Measurements from ENCODE around the gene MAP3K20. TPM values are rescaled to one million over a fixed set of nuclear protein-coding genes. Genes with fewer than 3 reads are reported as not detected.
"Not testable (repeated sequence)": the region's sequence is repeated elsewhere in the genome, so short reads cannot be mapped to it uniquely, and the experiment has no call there.

Gene MAP3K20
- total RNA-seq, 1 donor from 2014 or later = 23.5 TPM

GRCh38 chr2:173278794-173279526 is 203.3 kb downstream of the MAP3K20 start:
- TF ChIP-seq CTCF (conservative IDR thresholded peaks at IDR 0.05) = no peak
- no peak overlapping the region for H3K4me3 Mint-ChIP-seq
- no peaks in the 10 kb centered on the region for H3K4me1 Mint-ChIP-seq (ENCODE audit: unreplicated experiment)

GRCh38 chr2:173279527-173279868 is 203.9 kb downstream of the MAP3K20 start:
- H3K27ac Mint-ChIP-seq = no peak overlapping the region
- no peak for DNase-seq (ENCODE audit: extremely low spot score, unreplicated experiment)
- H3K4me1 Mint-ChIP-seq (ENCODE audit: unreplicated experiment) = no peaks in the 10 kb centered on the region
- no peak overlapping the region for H3K4me3 Mint-ChIP-seq
- TF ChIP-seq CTCF (conservative IDR thresholded peaks at IDR 0.05) = no peak
- H3K27me3 Mint-ChIP-seq = peaks cover 2% of the 10 kb centered on the region
- H3K36me3 Mint-ChIP-seq = no peaks in the 10 kb centered on the region
- H3K9me3 Mint-ChIP-seq = no peaks in the 10 kb centered on the region

More at GRCh38 chr2:173278794-173279526, 203.3 kb downstream of the MAP3K20 start:
- H3K27me3 Mint-ChIP-seq = peaks cover 2% of the 10 kb centered on the region
- no peak overlapping the region for H3K27ac Mint-ChIP-seq
- H3K36me3 Mint-ChIP-seq = no peaks in the 10 kb centered on the region
- H3K9me3 Mint-ChIP-seq = no peaks in the 10 kb centered on the region
- DNase-seq (ENCODE audit: extremely low spot score, unreplicated experiment) = no peak

GRCh38 chr2:173280853-173281252 is 205.2 kb downstream of the MAP3K20 start:
- no peak for TF ChIP-seq CTCF (conservative IDR thresholded peaks at IDR 0.05)
- no peak for DNase-seq (ENCODE audit: extremely low spot score, unreplicated experiment)
- Mint-ChIP-seq H3K4me1 (ENCODE audit: unreplicated experiment) (no peaks in the 10 kb centered on the region), H3K4me3 (no peak overlapping the region), H3K27ac (no peak overlapping the region), H3K9me3 (no peaks in the 10 kb centered on the region), H3K36me3 (no peaks in the 10 kb centered on the region), H3K27me3 (peaks cover 2% of the 10 kb centered on the region)

GRCh38 chr2:173281898-173282297 is 206.3 kb downstream of the MAP3K20 start:
- not testable (repeated sequence) for H3K27ac Mint-ChIP-seq; DNase-seq (ENCODE audit: extremely low spot score, unreplicated experiment); H3K4me3 Mint-ChIP-seq; H3K4me1 Mint-ChIP-seq (ENCODE audit: unreplicated experiment); H3K36me3 Mint-ChIP-seq; H3K27me3 Mint-ChIP-seq; H3K9me3 Mint-ChIP-seq

GRCh38 chr2:173282795-173283545 is 207.3 kb downstream of the MAP3K20 start:
- peaks cover 2% of the 10 kb centered on the region for H3K27me3 Mint-ChIP-seq
- no peak for DNase-seq (ENCODE audit: extremely low spot score, unreplicated experiment)
- no peak overlapping the region for H3K27ac Mint-ChIP-seq
- no peak overlapping the region for H3K4me3 Mint-ChIP-seq
- H3K36me3 Mint-ChIP-seq = no peaks in the 10 kb centered on the region
- no peaks in the 10 kb centered on the region for H3K4me1 Mint-ChIP-seq (ENCODE audit: unreplicated experiment)
- H3K9me3 Mint-ChIP-seq = no peaks in the 10 kb centered on the region
- TF ChIP-seq CTCF (conservative IDR thresholded peaks at IDR 0.05) = no peak

GRCh38 chr2:173286153-173286809 is 210.6 kb downstream of the MAP3K20 start:
- H3K9me3 Mint-ChIP-seq = no peaks in the 10 kb centered on the region
- no peaks in the 10 kb centered on the region for H3K36me3 Mint-ChIP-seq
- H3K4me1 Mint-ChIP-seq (ENCODE audit: unreplicated experiment) = no peaks in the 10 kb centered on the region
- no peak overlapping the region for H3K27ac Mint-ChIP-seq
- H3K27me3 Mint-ChIP-seq = no peaks in the 10 kb centered on the region
- no peak for DNase-seq (ENCODE audit: extremely low spot score, unreplicated experiment)
- TF ChIP-seq CTCF (conservative IDR thresholded peaks at IDR 0.05) = no peak
- no peak overlapping the region for H3K4me3 Mint-ChIP-seq

All from type B pancreatic cell (in vitro differentiated cells).